SU-DHL-6 (cell line): ENCODE measurements around the gene DOCK1.

ENCODE experiments used
- CTCF ChIP-seq: fragments of 200-600 bp; sonication (generic); IDR thresholded peaks from one replicate; pipeline ENCODE4 v1.5.1; 2017; ENCODE audit warnings: antibody characterized with exemption, mild to moderate bottlenecking, low read length, moderate library complexity; ENCODE audit not compliant: insufficient read depth, poor library complexity, severe bottlenecking
- EZH2phosphoT487 ChIP-seq: fragments of 200-600 bp; sonication (generic), shearing (Covaris generic); conservative IDR thresholded peaks from 2 replicates; pipeline ENCODE4 v1.6.1; 2018; ENCODE audit warnings: mild to moderate bottlenecking, antibody characterized with exemption, low read length, moderate library complexity, mixed read lengths

- TF ChIP-seq CTCF (no peak), EZH2phosphoT487 (no peak)
Measured at GRCh38 chr10:126904818-126905701, at the start of gene DOCK1.
